Lower leg skin (tissue), 3 donors: ENCODE data around the gene EYS.

Experiments
- POLR2A ChIP-seq, 2 donors: fragments of 450-650 bp; IDR thresholded peaks; one replicate each; pipeline ENCODE4 v1.6.1; 2016 to 2017; ENCODE audit warnings: antibody characterized with exemption in 2 of 2, mild to moderate bottlenecking in 1 of 2, moderate library complexity in 1 of 2
- TF ChIP-seq, protein P1 (sequence below), 3 donors: fragments of 450-650 bp; IDR thresholded peaks; one replicate each; pipeline ENCODE4 v1.5.1; 2016; ENCODE audit warnings: antibody characterized with exemption in 3 of 3, mild to moderate bottlenecking in 3 of 3, moderate library complexity in 2 of 3

DNA sequence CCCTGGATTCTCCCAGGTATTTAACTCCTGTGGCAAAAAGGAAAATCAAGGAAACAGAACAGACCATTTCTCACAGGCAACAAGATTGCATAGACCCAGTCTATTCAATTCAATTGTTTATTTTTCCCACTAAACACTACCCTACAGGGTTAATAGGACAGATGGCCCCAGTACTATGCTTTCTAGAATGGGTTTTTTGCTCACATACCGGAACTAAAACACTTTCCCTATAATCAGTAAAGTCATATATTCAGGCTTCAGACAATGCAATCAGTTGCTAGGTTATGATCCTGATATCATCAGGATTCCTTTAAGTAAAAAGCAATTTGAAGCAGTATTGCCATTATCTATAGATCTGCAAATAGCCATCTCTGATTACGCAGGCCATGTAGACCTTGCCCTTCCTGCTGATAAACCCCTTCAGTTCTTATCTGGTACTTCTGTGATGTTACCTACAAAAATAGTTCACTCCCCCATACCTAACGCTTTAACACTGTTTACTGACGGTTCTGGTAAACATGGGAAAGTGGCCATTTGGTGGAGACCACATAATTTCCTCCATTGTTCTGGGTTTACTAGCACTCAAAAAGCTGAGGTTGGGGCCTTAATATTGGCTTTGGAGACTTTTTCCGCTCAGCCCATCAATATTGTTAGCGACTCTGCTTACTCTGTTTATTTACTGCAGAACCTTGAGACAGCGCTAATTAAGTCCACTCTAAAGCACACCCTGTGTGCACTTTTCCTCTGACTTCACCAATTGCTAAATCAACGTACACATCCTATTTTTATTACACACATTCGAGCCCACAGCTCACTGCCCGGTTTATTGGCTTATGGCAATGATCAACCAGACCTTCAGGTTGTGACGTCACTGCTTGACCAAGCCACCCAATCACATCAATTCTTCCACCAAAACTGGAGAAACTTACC, 1405.5 kb downstream of the EYS start:
- TF ChIP-seq, protein P1, sequence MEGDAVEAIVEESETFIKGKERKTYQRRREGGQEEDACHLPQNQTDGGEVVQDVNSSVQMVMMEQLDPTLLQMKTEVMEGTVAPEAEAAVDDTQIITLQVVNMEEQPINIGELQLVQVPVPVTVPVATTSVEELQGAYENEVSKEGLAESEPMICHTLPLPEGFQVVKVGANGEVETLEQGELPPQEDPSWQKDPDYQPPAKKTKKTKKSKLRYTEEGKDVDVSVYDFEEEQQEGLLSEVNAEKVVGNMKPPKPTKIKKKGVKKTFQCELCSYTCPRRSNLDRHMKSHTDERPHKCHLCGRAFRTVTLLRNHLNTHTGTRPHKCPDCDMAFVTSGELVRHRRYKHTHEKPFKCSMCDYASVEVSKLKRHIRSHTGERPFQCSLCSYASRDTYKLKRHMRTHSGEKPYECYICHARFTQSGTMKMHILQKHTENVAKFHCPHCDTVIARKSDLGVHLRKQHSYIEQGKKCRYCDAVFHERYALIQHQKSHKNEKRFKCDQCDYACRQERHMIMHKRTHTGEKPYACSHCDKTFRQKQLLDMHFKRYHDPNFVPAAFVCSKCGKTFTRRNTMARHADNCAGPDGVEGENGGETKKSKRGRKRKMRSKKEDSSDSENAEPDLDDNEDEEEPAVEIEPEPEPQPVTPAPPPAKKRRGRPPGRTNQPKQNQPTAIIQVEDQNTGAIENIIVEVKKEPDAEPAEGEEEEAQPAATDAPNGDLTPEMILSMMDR (IDR thresholded peaks at IDR 0.05), result no peak
- TF ChIP-seq POLR2A (IDR thresholded peaks at IDR 0.05), result no peak
